ENCODE results near the gene ONECUT3. TPM values are rescaled to one million over a fixed set of nuclear protein-coding genes. Genes with fewer than 3 reads are reported as not detected.

Gene ONECUT3
- polyA plus RNA-seq, 1 donor (not counting 4 experiments of a cell fraction or from before 2014, with no cell fraction given): 0.01 TPM

- H3K27ac ChIP-seq (ENCODE audit: control insufficient read depth, insufficient read depth, low read length): no peak overlapping the region
- peak; percentile 34 for FAIRE-seq
- H3K27me3 ChIP-seq (ENCODE audit: control insufficient read depth, extremely low read depth, insufficient read depth, low read length): no peaks in the 10 kb centered on the region
- H2AFZ ChIP-seq (ENCODE audit: control insufficient read depth, low read length): no peak overlapping the region
- TF ChIP-seq CTCF (optimal IDR thresholded peaks at IDR 0.05 in 1 of 3, IDR thresholded peaks at IDR 0.05 in 1 of 3, conservative IDR thresholded peaks at IDR 0.05 in 1 of 3; ENCODE audit: extremely low read depth in 1 of 3, insufficient read depth in 2 of 3, low read length in 3 of 3) (peak; percentile 84 to 91 (median 88)), EZH2 (IDR thresholded peaks at IDR 0.05; ENCODE audit: low read length) (no peak)
- H4K20me1 ChIP-seq (ENCODE audit: control insufficient read depth, extremely low read depth, insufficient read depth, low read length): peaks cover 4% of the 10 kb centered on the region
- peaks cover 21% of the 10 kb centered on the region in 2 experiments for H3K36me3 ChIP-seq (ENCODE audit: control insufficient read depth in 2 of 2, extremely low read depth in 1 of 2, insufficient read depth in 2 of 2, low read length in 2 of 2)
- H3K9me1 ChIP-seq (ENCODE audit: control insufficient read depth, extremely low read depth, insufficient read depth, low read length): no peaks in the 10 kb centered on the region
- no peak for DNase-seq (ENCODE audit: low read depth, low spot score)
- dilution Hi-C loops (cut with MboI; ENCODE audit: extremely low pct_ligation_motif_present, low sequenced_read_pairs): no loop called here
- H3K4me2 ChIP-seq (ENCODE audit: control insufficient read depth, extremely low read depth, insufficient read depth, low read depth, low read length): no peak overlapping the region
- H3K9me3 ChIP-seq (ENCODE audit: control insufficient read depth, low read depth, low read length): no peaks in the 10 kb centered on the region
- no peak overlapping the region for H3K4me3 ChIP-seq (ENCODE audit: control insufficient read depth in 2 of 3, extremely low read depth in 1 of 3, insufficient read depth in 2 of 3, low read depth in 1 of 3, low read length in 3 of 3)
- no peak overlapping the region for H3K9ac ChIP-seq (ENCODE audit: control insufficient read depth, extremely low read depth, insufficient read depth, low read length)
- H3K4me1 ChIP-seq (ENCODE audit: control insufficient read depth, extremely low read depth, insufficient read depth, low read length): no peaks in the 10 kb centered on the region
- H3K79me2 ChIP-seq (ENCODE audit: control insufficient read depth, insufficient read depth, low read length): peaks cover 12% of the 10 kb centered on the region
These were observed 72.7 kb downstream of the ONECUT3 start for GRCh38 chr19:1825909-1826556.

GRCh38 chr19:1826557-1827521 lies 73.5 kb downstream of the ONECUT3 start:
- no peaks in the 10 kb centered on the region for H3K9me1 ChIP-seq (ENCODE audit: control insufficient read depth, extremely low read depth, insufficient read depth, low read length)
- no peak for DNase-seq (ENCODE audit: low read depth, low spot score)
- no peak overlapping the region for H3K4me2 ChIP-seq (ENCODE audit: control insufficient read depth, extremely low read depth, insufficient read depth, low read depth, low read length)
- FAIRE-seq: no peak
- no peaks in the 10 kb centered on the region for H3K4me1 ChIP-seq (ENCODE audit: control insufficient read depth, extremely low read depth, insufficient read depth, low read length)
- H3K27me3 ChIP-seq (ENCODE audit: control insufficient read depth, extremely low read depth, insufficient read depth, low read length): no peaks in the 10 kb centered on the region
- dilution Hi-C loops (cut with MboI; ENCODE audit: extremely low pct_ligation_motif_present, low sequenced_read_pairs): no loop called here
- no peak overlapping the region for H3K4me3 ChIP-seq (ENCODE audit: control insufficient read depth in 2 of 3, extremely low read depth in 1 of 3, insufficient read depth in 2 of 3, low read depth in 1 of 3, low read length in 3 of 3)
- H2AFZ ChIP-seq (ENCODE audit: control insufficient read depth, low read length): no peak overlapping the region
- TF ChIP-seq EZH2 (IDR thresholded peaks at IDR 0.05; ENCODE audit: low read length) (no peak), CTCF (optimal IDR thresholded peaks at IDR 0.05 in 1 of 3, IDR thresholded peaks at IDR 0.05 in 1 of 3, conservative IDR thresholded peaks at IDR 0.05 in 1 of 3; ENCODE audit: extremely low read depth in 1 of 3, insufficient read depth in 2 of 3, low read length in 3 of 3) (peak in 1 of 3 experiments; percentile 8)
- H3K9ac ChIP-seq (ENCODE audit: control insufficient read depth, extremely low read depth, insufficient read depth, low read length): no peak overlapping the region
- H3K9me3 ChIP-seq (ENCODE audit: control insufficient read depth, low read depth, low read length): no peaks in the 10 kb centered on the region
- no peak overlapping the region for H3K27ac ChIP-seq (ENCODE audit: control insufficient read depth, insufficient read depth, low read length)
- peaks cover 15% of the 10 kb centered on the region for H3K79me2 ChIP-seq (ENCODE audit: control insufficient read depth, insufficient read depth, low read length)
- peaks cover 18 to 21% of the 10 kb centered on the region in 2 experiments for H3K36me3 ChIP-seq (ENCODE audit: control insufficient read depth in 2 of 2, extremely low read depth in 1 of 2, insufficient read depth in 2 of 2, low read length in 2 of 2)
- peaks cover 5% of the 10 kb centered on the region for H4K20me1 ChIP-seq (ENCODE audit: control insufficient read depth, extremely low read depth, insufficient read depth, low read length)

All from keratinocyte (primary cell).